ENCODE measurements around the gene SRD5A1. TPM values are rescaled to one million over a fixed set of nuclear protein-coding genes. Genes with fewer than 3 reads are reported as not detected.
"Not testable (repeated sequence)": the region's sequence is repeated elsewhere in the genome, so short reads cannot be mapped to it uniquely, and the experiment has no call there.

Gene SRD5A1
- total RNA-seq, 2 experiments from 2014 or later: 5.2 to 5.4 TPM

- intact Hi-C loops (cut with micrococcal nuclease): loop anchor here (5.0 kb wide), 1 partner anchor 1682 kb away; no protein-coding TSS in a partner anchor
- no peaks in the 10 kb centered on the region for H3K9me3 Mint-ChIP-seq
- H3K4me1 Mint-ChIP-seq (ENCODE audit: low read depth): peaks cover 27% of the 10 kb centered on the region
- peaks cover 28% of the 10 kb centered on the region for H3K36me3 Mint-ChIP-seq (ENCODE audit: low read depth)
- CTCF ChIA-PET: no interaction called here
- peak overlapping the region; percentile 93 for H3K4me3 Mint-ChIP-seq
- H3K27me3 Mint-ChIP-seq (ENCODE audit: low read depth): no peaks in the 10 kb centered on the region
- H3K27ac Mint-ChIP-seq: no peak overlapping the region
- no peak for DNase-seq
Measured at GRCh38 chr5:6634306-6634705, 1.1 kb downstream of the SRD5A1 start.

- Mint-ChIP-seq H3K27ac (no peak overlapping the region), H3K4me3 (peak overlapping the region; percentile 41), H3K4me1 (ENCODE audit: low read depth) (peaks cover 21% of the 10 kb centered on the region), H3K36me3 (ENCODE audit: low read depth) (peaks cover 22% of the 10 kb centered on the region), H3K27me3 (ENCODE audit: low read depth) (no peaks in the 10 kb centered on the region), H3K9me3 (no peaks in the 10 kb centered on the region)
- intact Hi-C loops (cut with micrococcal nuclease): loop anchor here (5.0 kb wide), 1 partner anchor 1683 kb away; no protein-coding TSS in a partner anchor
- CTCF ChIA-PET: interaction anchor here (1.2 kb wide), 1 partner anchor 111 kb away, joined by 3 read pairs; no protein-coding TSS in a partner anchor
- DNase-seq: no peak
Measured at GRCh38 chr5:6634788-6635430, 1.7 kb downstream of the SRD5A1 start.

DNA sequence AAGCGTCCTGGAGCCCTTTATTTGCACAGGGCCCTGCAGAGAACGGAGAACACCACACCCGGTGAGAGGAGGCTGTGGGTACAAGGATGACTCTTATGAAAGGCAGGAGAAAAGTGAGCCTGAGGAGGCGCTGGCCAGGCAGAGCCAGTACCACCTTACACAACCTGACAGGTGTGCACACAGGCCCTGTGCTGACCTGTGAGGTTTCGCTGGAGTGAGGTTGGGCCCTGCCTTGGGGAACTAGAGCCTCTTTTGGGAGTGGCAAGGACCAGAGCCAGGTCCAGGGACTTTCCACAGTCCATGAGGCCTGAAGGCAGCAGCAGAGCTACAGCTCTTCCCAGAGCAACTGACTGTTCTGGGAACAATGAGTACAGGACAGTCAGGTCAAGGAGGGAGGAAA lies 3.1 kb downstream of the SRD5A1 start:
- H3K9me3 Mint-ChIP-seq: no peaks in the 10 kb centered on the region
- intact Hi-C loops (cut with micrococcal nuclease): no loop called here
- H3K27ac Mint-ChIP-seq: no peak overlapping the region
- no peak overlapping the region for H3K4me3 Mint-ChIP-seq
- no peaks in the 10 kb centered on the region for H3K27me3 Mint-ChIP-seq (ENCODE audit: low read depth)
- CTCF ChIA-PET: interaction anchor here (1.2 kb wide), 1 partner anchor 110 kb away, joined by 3 read pairs; no protein-coding TSS in a partner anchor
- peaks cover 7% of the 10 kb centered on the region for H3K4me1 Mint-ChIP-seq (ENCODE audit: low read depth)
- H3K36me3 Mint-ChIP-seq (ENCODE audit: low read depth): peaks cover 8% of the 10 kb centered on the region
- no peak for DNase-seq

- peaks cover 3% of the 10 kb centered on the region for H3K4me1 Mint-ChIP-seq (ENCODE audit: low read depth)
- intact Hi-C loops (cut with micrococcal nuclease): no loop called here
- peaks cover 6% of the 10 kb centered on the region for H3K36me3 Mint-ChIP-seq (ENCODE audit: low read depth)
- CTCF ChIA-PET: no interaction called here
- no peaks in the 10 kb centered on the region for H3K9me3 Mint-ChIP-seq
- H3K27ac Mint-ChIP-seq: no peak overlapping the region
- no peak overlapping the region for H3K4me3 Mint-ChIP-seq
- H3K27me3 Mint-ChIP-seq (ENCODE audit: low read depth): no peaks in the 10 kb centered on the region
- DNase-seq: no peak
Measured at GRCh38 chr5:6637022-6637421, 3.8 kb downstream of the SRD5A1 start.

- no peak for DNase-seq
- Mint-ChIP-seq H3K9me3 (no peaks in the 10 kb centered on the region), H3K4me1 (ENCODE audit: low read depth) (no peaks in the 10 kb centered on the region), H3K36me3 (ENCODE audit: low read depth) (peaks cover 1% of the 10 kb centered on the region), H3K27me3 (ENCODE audit: low read depth) (no peaks in the 10 kb centered on the region), H3K4me3 (no peak overlapping the region), H3K27ac (no peak overlapping the region)
- intact Hi-C loops (cut with micrococcal nuclease): no loop called here
- CTCF ChIA-PET: no interaction called here
Measured at GRCh38 chr5:6637590-6637989, 4.3 kb downstream of the SRD5A1 start.

GRCh38 chr5:6638236-6638635 lies 5.0 kb downstream of the SRD5A1 start:
- Mint-ChIP-seq H3K4me1 (ENCODE audit: low read depth) (no peaks in the 10 kb centered on the region), H3K27me3 (ENCODE audit: low read depth) (no peaks in the 10 kb centered on the region), H3K9me3 (no peaks in the 10 kb centered on the region), H3K27ac (no peak overlapping the region), H3K36me3 (ENCODE audit: low read depth) (no peaks in the 10 kb centered on the region), H3K4me3 (no peak overlapping the region)
- DNase-seq: no peak
- CTCF ChIA-PET: no interaction called here
- intact Hi-C loops (cut with micrococcal nuclease): no loop called here

DNA sequence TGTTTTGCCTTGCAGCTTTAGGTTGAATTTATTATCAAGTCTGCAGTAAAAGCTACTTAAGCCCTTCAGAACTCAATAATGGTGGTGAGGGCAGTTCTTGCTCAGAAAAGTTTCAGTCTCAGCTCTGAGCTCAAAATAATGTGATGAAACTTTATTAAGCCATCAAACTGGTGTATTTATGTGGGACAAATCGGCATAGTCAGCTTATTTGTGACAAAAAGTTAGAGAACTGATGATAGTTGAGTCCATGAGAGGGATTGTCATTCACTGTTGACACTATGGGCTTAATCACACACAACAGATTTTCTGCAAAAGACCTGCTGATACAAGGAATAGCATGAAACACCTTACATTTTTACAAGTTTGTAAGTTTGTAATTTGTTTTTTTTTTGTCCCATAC lies 9.4 kb downstream of the SRD5A1 start:
- Mint-ChIP-seq H3K4me3 (no peak overlapping the region), H3K27ac (no peak overlapping the region), H3K27me3 (ENCODE audit: low read depth) (no peaks in the 10 kb centered on the region), H3K4me1 (ENCODE audit: low read depth) (no peaks in the 10 kb centered on the region), H3K36me3 (ENCODE audit: low read depth) (peaks cover 2% of the 10 kb centered on the region), H3K9me3 (no peaks in the 10 kb centered on the region)
- CTCF ChIA-PET: interaction anchor here (0.7 kb wide), 1 partner anchor 90 kb away, joined by 3 read pairs; no protein-coding TSS in a partner anchor
- no peak for DNase-seq
- intact Hi-C loops (cut with micrococcal nuclease): no loop called here

DNA sequence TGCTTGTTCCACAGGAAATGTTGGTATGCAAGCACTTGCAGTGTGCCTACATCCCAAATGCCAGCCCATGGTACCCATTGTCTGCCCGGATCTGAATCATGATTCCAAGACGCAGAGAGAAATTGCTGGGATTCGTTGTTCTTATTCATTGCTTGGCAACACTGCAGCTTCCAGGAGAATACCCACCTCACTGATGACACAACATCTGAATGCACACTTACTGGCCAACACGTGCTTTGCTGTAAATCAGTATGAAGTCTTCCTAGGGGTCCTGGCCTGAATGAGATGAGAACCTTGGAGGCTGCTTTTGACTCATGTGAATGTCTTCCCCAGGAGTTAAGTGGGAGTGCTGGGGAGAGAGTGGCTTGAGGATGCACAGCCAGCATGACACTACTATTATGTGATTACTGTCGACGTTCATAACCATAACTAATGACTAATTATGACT lies 11.6 kb downstream of the SRD5A1 start:
- Mint-ChIP-seq H3K27me3 (ENCODE audit: low read depth) (no peaks in the 10 kb centered on the region), H3K36me3 (ENCODE audit: low read depth) (peaks cover 3% of the 10 kb centered on the region), H3K4me1 (ENCODE audit: low read depth) (no peaks in the 10 kb centered on the region), H3K4me3 (no peak overlapping the region), H3K27ac (no peak overlapping the region), H3K9me3 (no peaks in the 10 kb centered on the region)
- intact Hi-C loops (cut with micrococcal nuclease): no loop called here
- CTCF ChIA-PET: no interaction called here
- DNase-seq: no peak

DNA sequence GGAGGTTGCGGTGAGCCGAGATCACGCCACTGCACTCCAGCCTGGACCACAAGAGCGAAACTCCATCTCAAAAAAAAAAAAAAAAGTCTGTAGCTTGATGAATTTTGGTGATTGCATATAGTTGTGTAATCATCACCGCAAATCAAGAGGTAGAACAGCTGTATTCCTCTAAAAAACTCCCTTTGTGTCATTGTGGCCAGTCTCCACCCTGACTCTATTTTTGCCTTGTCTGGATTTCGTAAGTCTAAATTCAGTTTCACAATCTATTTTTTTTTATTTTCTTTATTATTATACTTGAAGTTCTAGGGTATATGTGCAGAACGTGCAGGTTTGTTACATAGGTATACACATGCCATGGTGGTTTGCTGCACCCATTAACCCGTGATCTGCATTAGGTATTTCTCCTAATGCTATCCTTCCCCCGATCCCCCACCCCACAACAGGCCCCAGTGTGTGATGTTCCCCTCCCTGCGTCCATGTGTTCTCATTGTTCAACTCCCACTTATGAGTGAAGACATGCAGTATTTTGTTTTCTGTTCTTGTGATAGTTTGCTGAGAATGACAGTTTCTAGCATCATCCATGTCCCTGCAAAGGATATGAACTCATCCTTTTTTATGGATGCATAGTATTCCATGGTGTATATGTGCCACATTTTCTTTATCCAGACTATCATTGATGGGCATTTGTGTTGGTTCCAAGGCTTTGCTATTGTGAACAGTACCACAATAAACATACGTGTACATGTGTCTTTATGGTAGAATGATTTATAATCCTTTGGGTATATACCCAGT lies 12.5 kb downstream of the SRD5A1 start:
- H3K27ac Mint-ChIP-seq; H3K4me3 Mint-ChIP-seq; CTCF ChIA-PET; H3K9me3 Mint-ChIP-seq; DNase-seq; H3K4me1 Mint-ChIP-seq (ENCODE audit: low read depth); H3K27me3 Mint-ChIP-seq (ENCODE audit: low read depth); intact Hi-C loops (cut with micrococcal nuclease); H3K36me3 Mint-ChIP-seq (ENCODE audit: low read depth): not testable (repeated sequence)

GRCh38 chr5:6649186-6649585 lies 15.9 kb downstream of the SRD5A1 start:
- intact Hi-C loops (cut with micrococcal nuclease): no loop called here
- no peak overlapping the region for H3K27ac Mint-ChIP-seq
- no peaks in the 10 kb centered on the region for H3K9me3 Mint-ChIP-seq
- no peaks in the 10 kb centered on the region for H3K27me3 Mint-ChIP-seq (ENCODE audit: low read depth)
- H3K4me1 Mint-ChIP-seq (ENCODE audit: low read depth): no peaks in the 10 kb centered on the region
- H3K4me3 Mint-ChIP-seq: no peak overlapping the region
- DNase-seq: no peak
- CTCF ChIA-PET: no interaction called here
- peaks cover 13% of the 10 kb centered on the region for H3K36me3 Mint-ChIP-seq (ENCODE audit: low read depth)

- Mint-ChIP-seq H3K9me3 (no peaks in the 10 kb centered on the region), H3K36me3 (ENCODE audit: low read depth) (peaks cover 16% of the 10 kb centered on the region), H3K4me1 (ENCODE audit: low read depth) (no peaks in the 10 kb centered on the region), H3K4me3 (no peak overlapping the region), H3K27me3 (ENCODE audit: low read depth) (no peaks in the 10 kb centered on the region), H3K27ac (no peak overlapping the region)
- DNase-seq: no peak
- intact Hi-C loops (cut with micrococcal nuclease): no loop called here
- CTCF ChIA-PET: no interaction called here
Measured at GRCh38 chr5:6649681-6650080, 16.4 kb downstream of the SRD5A1 start.

DNA sequence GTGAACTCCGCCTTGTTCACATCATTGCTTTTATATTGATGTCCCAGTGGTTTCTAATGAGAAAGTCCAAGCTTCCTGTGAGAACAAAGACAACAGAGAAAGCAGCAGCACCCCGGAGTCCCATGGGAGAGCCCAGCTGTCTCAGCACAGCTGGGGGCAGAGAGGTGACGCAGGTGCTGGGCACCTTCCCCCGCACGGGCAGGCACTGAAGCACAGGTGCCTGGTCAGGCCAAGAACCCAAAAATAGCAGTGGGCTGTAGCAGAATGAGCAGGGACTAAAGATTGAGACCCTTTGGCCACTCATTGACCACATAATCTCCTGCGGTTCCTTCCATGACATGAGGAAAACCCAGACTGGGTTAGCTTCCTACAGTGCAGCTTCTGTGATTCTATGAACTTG lies 18.8 kb downstream of the SRD5A1 start:
- intact Hi-C loops (cut with micrococcal nuclease): no loop called here
- Mint-ChIP-seq H3K27ac (no peak overlapping the region), H3K4me1 (ENCODE audit: low read depth) (no peaks in the 10 kb centered on the region)

GRCh38 chr5:6655432-6655831 lies 22.2 kb downstream of the SRD5A1 start:
- CTCF ChIA-PET: no interaction called here
- H3K36me3 Mint-ChIP-seq (ENCODE audit: low read depth): peaks cover 39% of the 10 kb centered on the region
- intact Hi-C loops (cut with micrococcal nuclease): no loop called here
- peaks cover 15% of the 10 kb centered on the region for H3K9me3 Mint-ChIP-seq
- H3K4me1 Mint-ChIP-seq (ENCODE audit: low read depth): peaks cover 5% of the 10 kb centered on the region
- no peak overlapping the region for H3K4me3 Mint-ChIP-seq
- H3K27me3 Mint-ChIP-seq (ENCODE audit: low read depth): no peaks in the 10 kb centered on the region
- DNase-seq: no peak
- H3K27ac Mint-ChIP-seq: no peak overlapping the region

More for the DNA sequence above, 18.8 kb downstream of the SRD5A1 start:
- H3K4me3 Mint-ChIP-seq: no peak overlapping the region
- CTCF ChIA-PET: no interaction called here
- no peaks in the 10 kb centered on the region for H3K27me3 Mint-ChIP-seq (ENCODE audit: low read depth)
- no peak for DNase-seq
- H3K36me3 Mint-ChIP-seq (ENCODE audit: low read depth): peaks cover 35% of the 10 kb centered on the region
- H3K9me3 Mint-ChIP-seq: peaks cover 12% of the 10 kb centered on the region
